ENCODE results near the gene NEU1.

GRCh38 chr6:31830886-31831335, 31.7 kb downstream of the NEU1 start:
- no peak for TF ChIP-seq CTCF (IDR thresholded peaks at IDR 0.05)
- TF ChIP-seq POLR2A (IDR thresholded peaks at IDR 0.05), result no peak
- peak in 1 of 4 donors; percentile 17 for TF ChIP-seq POLR2AphosphoS5 (IDR thresholded peaks at IDR 0.05)
- no peak for TF ChIP-seq EP300 (IDR thresholded peaks at IDR 0.05)
